Karpas-422 (cell line): Measurements from ENCODE around the gene CENPM. TPM values are rescaled to one million over a fixed set of nuclear protein-coding genes. Genes with fewer than 3 reads are reported as not detected.
"Not testable (repeated sequence)": the region's sequence is repeated elsewhere in the genome, so short reads cannot be mapped to it uniquely, and the experiment has no call there.

Experiments
- DNase-seq: peaks from one replicate; pipeline ENCODE4 v3.0.0-alpha.2; 2015
- H2AFZ ChIP-seq: fragments of 200-600 bp; sonication (generic); 2 replicates; pipeline ENCODE4 v1.6.1; 2014; ENCODE audit warnings: antibody characterized with exemption, low read length, mixed read lengths
- H3K27ac ChIP-seq: fragments of 200-600 bp; sonication (generic); 2 replicates; pipeline ENCODE4 v1.5.1; 2014; ENCODE audit warnings: mild to moderate bottlenecking, low read length, moderate library complexity
- H3K27me3 ChIP-seq: fragments of 200-600 bp; sonication (generic); 2 replicates; pipeline ENCODE4 v1.6.1; 2014; ENCODE audit warnings: low read length, mixed read lengths
- H3K36me3 ChIP-seq: fragments of 200-600 bp; sonication (generic); 2 replicates; pipeline ENCODE4 v1.6.1; 2014; ENCODE audit warnings: low read length, mixed read lengths; ENCODE audit not compliant: insufficient read depth
- H3K4me1 ChIP-seq: fragments of 200-600 bp; sonication (generic); 2 replicates; pipeline ENCODE4 v1.6.1; 2014; ENCODE audit warnings: mild to moderate bottlenecking, low read length, mixed read lengths
- H3K4me2 ChIP-seq: fragments of 200-600 bp; sonication (generic); 2 replicates; pipeline ENCODE4 v1.6.1; 2014; ENCODE audit warnings: low read length, low read depth, mild to moderate bottlenecking; ENCODE audit not compliant: poor library complexity, severe bottlenecking
- H3K4me3 ChIP-seq: fragments of 200-600 bp; sonication (generic); 2 replicates; pipeline ENCODE4 v1.5.1; 2014; ENCODE audit warnings: mild to moderate bottlenecking, antibody characterized with exemption, low read length, mixed read lengths
- H3K79me2 ChIP-seq: fragments of 200-600 bp; sonication (generic); 2 replicates; pipeline ENCODE4 v1.6.1; 2014; ENCODE audit warnings: mild to moderate bottlenecking, low read length, mixed read lengths
- H3K9ac ChIP-seq: fragments of 200-600 bp; sonication (generic); 2 replicates; pipeline ENCODE4 v1.6.0; 2014; ENCODE audit warnings: low read length
- H3K9me2 ChIP-seq: fragments of 200-600 bp; sonication (generic), shearing (Covaris generic); replicated peaks from 2 replicates; pipeline ENCODE4 v1.6.0; 2014; ENCODE audit warnings: mild to moderate bottlenecking, low read length, moderate library complexity; ENCODE audit not compliant: insufficient read depth
- H3K9me3 ChIP-seq: fragments of 300-700, 200-600 bp; sonication (generic); 2 replicates; pipeline ENCODE4 v1.6.1; 2014; ENCODE audit warnings: low read length, mixed read lengths
- H4K20me1 ChIP-seq: fragments of 200-600 bp; sonication (generic); 2 replicates; pipeline ENCODE4 v1.6.1; 2014; ENCODE audit warnings: mild to moderate bottlenecking, antibody characterized with exemption, low read length, low read depth; ENCODE audit not compliant: insufficient read depth
- total RNA-seq: library from RNA; depleted of rRNA; stranded (reverse); fragments of >200 nt; shearing (Covaris generic); gene quantifications from 2 replicates; pipeline ENCODE4 v1.2.3, GENCODE V29; 2014; ENCODE audit warnings: low replicate concordance

CENPM gene
- total RNA-seq, 1 experiment from 2014 or later: 83.8 TPM

DNA sequence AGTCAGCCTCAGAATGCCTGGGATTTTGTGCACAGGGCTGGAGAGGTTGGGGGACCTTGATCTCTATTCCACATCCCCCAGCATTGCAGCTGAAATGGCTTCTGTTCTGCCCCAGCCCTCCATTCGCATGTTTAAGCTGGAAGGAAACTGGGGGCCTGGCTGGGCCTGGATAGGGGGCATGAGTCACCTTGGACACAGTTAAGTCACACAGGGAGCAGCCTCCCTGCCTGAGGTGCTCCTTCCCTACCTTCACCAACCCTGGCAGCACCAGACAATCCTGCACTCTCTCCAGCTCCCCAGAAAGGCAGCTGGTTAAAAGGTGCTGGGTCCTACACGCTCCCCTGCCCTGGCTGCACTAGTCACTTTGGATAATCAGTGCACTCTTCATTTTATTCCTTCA, 5.8 kb upstream of the CENPM start:
- Histone ChIP-seq H3K4me3 (peak overlapping the region; percentile 63), H3K9me2 (no peaks in the 10 kb centered on the region), H3K27ac (peak overlapping the region; percentile 99), H2AFZ (no peak overlapping the region), H3K36me3 (no peaks in the 10 kb centered on the region), H4K20me1 (no peaks in the 10 kb centered on the region), H3K4me2 (peak overlapping the region; percentile 69), H3K79me2 (no peaks in the 10 kb centered on the region), H3K4me1 (peaks cover 75% of the 10 kb centered on the region), H3K9me3 (no peaks in the 10 kb centered on the region), H3K27me3 (no peaks in the 10 kb centered on the region), H3K9ac (peak overlapping the region; percentile 91)
- DNase-seq: peak; percentile 54

- no peaks in the 10 kb centered on the region for H4K20me1 ChIP-seq
- H3K9ac ChIP-seq: peak within 1 kb of the TSS; percentile 91
- H3K4me2 ChIP-seq: peak within 1 kb of the TSS; percentile 69
- H3K9me2 ChIP-seq: no peaks in the 10 kb centered on the region
- no peaks in the 10 kb centered on the region for H3K79me2 ChIP-seq
- H3K4me1 ChIP-seq: peaks cover 78% of the 10 kb centered on the region
- H3K4me3 ChIP-seq: peak within 1 kb of the TSS; percentile 63
- H3K9me3 ChIP-seq: no peaks in the 10 kb centered on the region
- no peaks in the 10 kb centered on the region for H3K27me3 ChIP-seq
- DNase-seq: peak; percentile 95
- H3K36me3 ChIP-seq: no peaks in the 10 kb centered on the region
- H2AFZ ChIP-seq: no peak within 1 kb of the TSS
- peak within 1 kb of the TSS; percentile 99 for H3K27ac ChIP-seq
These were observed 5.0 kb upstream of the CENPM start, which contains the start of gene SMIM45 for GRCh38 chr22:41951898-41952474. TSS of gene SMIM45 (plus strand) at chr22:41952150.

- peak; percentile 92 for DNase-seq
- H3K4me3 ChIP-seq: peak overlapping the region; percentile 60
- H3K9me2 ChIP-seq: no peaks in the 10 kb centered on the region
- no peaks in the 10 kb centered on the region for H3K9me3 ChIP-seq
- peaks cover 82% of the 10 kb centered on the region for H3K4me1 ChIP-seq
- peaks cover 7% of the 10 kb centered on the region for H3K36me3 ChIP-seq
- no peaks in the 10 kb centered on the region for H3K27me3 ChIP-seq
- peak overlapping the region; percentile 69 for H3K4me2 ChIP-seq
- peak overlapping the region; percentile 99 for H3K27ac ChIP-seq
- no peaks in the 10 kb centered on the region for H4K20me1 ChIP-seq
- H3K79me2 ChIP-seq: peaks cover 19% of the 10 kb centered on the region
- H2AFZ ChIP-seq: 0 out of 2 replicates have a peak overlapping the region, but pooled peaks have one; percentile 7
- peak overlapping the region; percentile 91 for H3K9ac ChIP-seq
These were observed 2.5 kb upstream of the CENPM start for GRCh38 chr22:41949297-41949965.

DNA sequence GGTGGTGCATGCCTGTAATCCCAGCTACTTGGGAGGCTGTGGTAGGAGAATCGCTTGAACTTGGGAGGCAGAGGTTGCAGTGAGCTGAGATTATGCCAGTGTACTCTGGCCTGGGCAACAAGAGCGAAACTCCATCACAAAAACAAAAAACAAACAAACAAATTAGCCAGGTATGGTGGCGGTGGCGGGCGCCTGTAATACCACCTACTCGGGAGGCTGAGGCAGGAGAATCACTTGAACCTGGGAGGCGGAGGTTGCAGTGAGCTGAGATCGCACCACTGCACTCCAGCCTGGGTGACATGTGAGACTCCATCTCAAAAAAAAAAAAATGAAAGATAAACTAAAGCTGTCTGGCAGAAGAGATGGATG, 2.0 kb upstream of the CENPM start:
- DNase-seq: not testable (repeated sequence)
- H3K4me1 ChIP-seq: peaks cover 82% of the 10 kb centered on the region

DNA sequence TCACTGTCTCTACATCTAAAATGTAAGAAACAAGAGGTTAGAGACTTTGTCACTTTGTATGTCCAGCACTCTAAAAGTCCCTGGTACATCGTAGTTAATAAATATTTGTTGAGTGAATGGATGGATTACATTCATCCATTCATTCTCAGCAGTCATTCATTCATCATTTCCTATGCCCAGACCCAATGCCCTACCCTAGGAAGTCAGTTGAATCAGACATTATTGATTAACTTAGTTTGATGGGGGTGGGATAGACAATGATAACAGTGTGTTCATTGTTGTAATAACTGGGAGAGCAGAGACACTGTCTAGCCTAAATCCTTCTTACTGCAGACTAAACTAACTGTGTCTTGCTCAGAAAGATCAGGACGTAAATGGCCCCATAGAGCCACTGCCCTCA, 1.2 kb upstream of the CENPM start:
- no peaks in the 10 kb centered on the region for H4K20me1 ChIP-seq
- no peaks in the 10 kb centered on the region for H3K9me2 ChIP-seq
- H3K36me3 ChIP-seq: peaks cover 13% of the 10 kb centered on the region
- DNase-seq: no peak
- no peak overlapping the region for H2AFZ ChIP-seq
- H3K9me3 ChIP-seq: no peaks in the 10 kb centered on the region
- H3K79me2 ChIP-seq: peaks cover 19% of the 10 kb centered on the region
- peaks cover 83% of the 10 kb centered on the region for H3K4me1 ChIP-seq
- H3K9ac ChIP-seq: peak overlapping the region; percentile 91
- H3K27ac ChIP-seq: peak overlapping the region; percentile 99
- peak overlapping the region; percentile 91; the same call in 1 of the 2 replicates for H3K4me3 ChIP-seq
- peak overlapping the region; percentile 88 for H3K4me2 ChIP-seq
- no peaks in the 10 kb centered on the region for H3K27me3 ChIP-seq

More for the DNA sequence above, 2.0 kb upstream of the CENPM start:
- H3K27ac ChIP-seq: peak overlapping the region; percentile 99
- not testable (repeated sequence) for H3K27me3 ChIP-seq, H3K9me3 ChIP-seq, H3K9me2 ChIP-seq, H3K36me3 ChIP-seq, H4K20me1 ChIP-seq, H2AFZ ChIP-seq
- peak overlapping the region; percentile 91 for H3K4me3 ChIP-seq
- peak overlapping the region; percentile 91 for H3K9ac ChIP-seq
- peaks cover 19% of the 10 kb centered on the region for H3K79me2 ChIP-seq
- peak overlapping the region; percentile 69 for H3K4me2 ChIP-seq

DNA sequence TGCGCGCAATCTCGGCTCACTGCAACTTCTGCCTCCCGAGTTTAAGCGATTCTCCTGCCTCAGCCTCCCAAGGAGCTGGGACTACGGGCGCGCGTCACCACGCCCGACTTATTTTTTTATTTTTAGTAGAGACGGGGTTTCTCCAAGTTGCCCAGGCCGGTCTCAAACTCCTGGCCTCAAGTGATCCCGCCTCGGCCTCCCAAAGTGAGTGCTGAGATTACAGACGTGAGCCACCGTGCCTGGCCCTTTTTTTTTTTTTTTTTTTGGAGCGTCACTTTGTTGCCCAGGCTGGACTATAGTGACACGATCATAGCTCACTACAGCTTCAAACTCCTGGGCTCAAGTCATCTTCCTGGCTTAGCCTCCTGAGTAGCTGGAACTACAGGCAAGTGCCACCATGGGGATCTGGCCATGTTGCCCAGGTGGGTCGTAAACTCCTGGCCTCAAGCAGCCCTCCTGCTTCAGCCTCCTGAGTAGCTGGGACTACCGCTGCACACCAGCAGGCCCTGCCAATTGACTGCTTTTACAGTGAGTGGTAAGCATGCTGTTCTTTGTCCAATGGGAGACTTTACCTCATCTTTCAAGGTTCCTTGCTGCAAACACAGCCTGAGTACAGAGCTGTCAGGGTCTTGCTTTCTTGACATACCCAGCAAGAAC, 600 bp upstream of the CENPM start:
- H3K4me2 ChIP-seq: peak overlapping the region; percentile 88
- no peaks in the 10 kb centered on the region for H3K9me3 ChIP-seq
- peaks cover 81% of the 10 kb centered on the region for H3K4me1 ChIP-seq
- peaks cover 19% of the 10 kb centered on the region for H3K79me2 ChIP-seq
- peaks cover 17% of the 10 kb centered on the region for H3K36me3 ChIP-seq
- no peaks in the 10 kb centered on the region for H3K9me2 ChIP-seq
- H3K4me3 ChIP-seq: peak overlapping the region; percentile 91
- peak overlapping the region; percentile 99 for H3K27ac ChIP-seq
- H2AFZ ChIP-seq: no peak overlapping the region
- H4K20me1 ChIP-seq: no peaks in the 10 kb centered on the region
- DNase-seq: peak; percentile 57
- H3K9ac ChIP-seq: peak overlapping the region; percentile 91
- no peaks in the 10 kb centered on the region for H3K27me3 ChIP-seq

DNA sequence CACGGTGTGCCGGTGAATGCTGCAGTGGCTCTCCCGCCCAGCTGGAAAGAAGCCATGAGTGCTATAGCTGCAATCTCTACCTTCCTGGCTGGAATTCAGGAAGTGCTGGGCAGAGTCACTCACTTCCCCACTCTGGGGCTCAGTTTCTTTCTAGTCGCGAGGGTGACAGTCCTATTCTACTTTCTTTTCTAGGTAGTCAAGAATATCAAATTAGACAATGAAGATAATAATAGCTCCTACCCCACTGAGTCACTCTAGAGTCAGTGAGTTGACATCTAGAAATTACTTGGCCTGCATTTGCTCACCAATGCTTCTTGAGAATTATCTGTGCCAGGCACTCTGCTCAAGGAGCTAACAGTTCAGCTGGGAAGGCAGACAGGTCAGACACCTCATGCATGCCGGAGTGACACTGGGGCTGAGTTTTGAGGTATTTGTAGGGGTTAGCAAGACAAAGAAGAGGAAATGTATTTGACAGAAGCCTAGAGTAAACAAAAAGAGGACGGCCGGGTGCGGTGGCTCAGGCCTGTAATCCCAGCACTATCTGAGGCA, 3.2 kb downstream of the CENPM start:
- H3K27ac ChIP-seq: peak overlapping the region; percentile 99
- no peak overlapping the region for H3K4me3 ChIP-seq
- H3K36me3 ChIP-seq: peaks cover 33% of the 10 kb centered on the region
- DNase-seq: peak; percentile 46
- H3K9me3 ChIP-seq: no peaks in the 10 kb centered on the region
- H2AFZ ChIP-seq: no peak overlapping the region
- H3K9me2 ChIP-seq: no peaks in the 10 kb centered on the region
- peaks cover 23% of the 10 kb centered on the region for H3K79me2 ChIP-seq
- peak overlapping the region; percentile 29 for H3K9ac ChIP-seq
- H4K20me1 ChIP-seq: no peaks in the 10 kb centered on the region
- no peaks in the 10 kb centered on the region for H3K27me3 ChIP-seq
- H3K4me2 ChIP-seq: peak overlapping the region; percentile 43
- peaks cover 77% of the 10 kb centered on the region for H3K4me1 ChIP-seq
